Esophagus muscularis mucosa (tissue), 4 donors: ENCODE results near the gene PLXDC2.

Experiments
- CTCF ChIP-seq, 3 experiments: fragments of 200-600 bp in 2 of 3; fragments of 450-650 bp in 1 of 3; sonication (generic) in 2 of 3; IDR thresholded peaks; one replicate each; pipeline ENCODE4 v1.5.1; 2017 to 2019; ENCODE audit warnings: antibody characterized with exemption in 3 of 3, mild to moderate bottlenecking in 2 of 3, moderate library complexity in 1 of 3
- EP300 ChIP-seq: sonication (generic); formaldehyde crosslinking; IDR thresholded peaks from one replicate; pipeline ENCODE4 v1.6.1; 2017; ENCODE audit warnings: antibody characterized with exemption
- POLR2AphosphoS5 ChIP-seq, 2 donors: sonication (generic); formaldehyde crosslinking; IDR thresholded peaks; one replicate each; pipeline ENCODE4 v1.6.1; 2017; ENCODE audit warnings: antibody characterized with exemption in 2 of 2

GRCh38 chr10:20005638-20006037 is 189.4 kb downstream of the PLXDC2 start:
- no peak for TF ChIP-seq CTCF (IDR thresholded peaks at IDR 0.05)
- no peak for TF ChIP-seq POLR2AphosphoS5 (IDR thresholded peaks at IDR 0.05)
- no peak for TF ChIP-seq EP300
